ENCODE results near the gene COX6A2.

GRCh38 chr16:31413943-31414342, 14.2 kb downstream of the COX6A2 start:
- no peak for TF ChIP-seq POLR2A (IDR thresholded peaks at IDR 0.05)
- TF ChIP-seq CTCF (IDR thresholded peaks at IDR 0.05): no peak

Data from esophagus squamous epithelium (tissue), 4 donors.